HepG2 (cell line): ENCODE results near the gene MYO3B. TPM values are rescaled to one million over a fixed set of nuclear protein-coding genes. Genes with fewer than 3 reads are reported as not detected.
A peak's percentile ranks its signal among the peaks of the same experiment; 100 is the strongest.

Experiments
- BCL3 ChIP-seq: sonication (generic); formaldehyde crosslinking; IDR thresholded peaks from 2 replicates; pipeline ENCODE4 v1.5.1; 2020; ENCODE audit warnings: mild to moderate bottlenecking, missing genetic modification reagents, moderate library complexity
- CHD4 ChIP-seq: fragments of 200-600 bp; sonication (generic); IDR thresholded peaks from 2 replicates; pipeline ENCODE4 v1.7.0; 2017; ENCODE audit warnings: mild to moderate bottlenecking, low read length, borderline replicate concordance
- FOXM1 ChIP-seq: sonication (generic); formaldehyde crosslinking; IDR thresholded peaks from 2 replicates; pipeline ENCODE4 v1.5.0; 2020; ENCODE audit warnings: missing genetic modification reagents
- GATAD2A ChIP-seq: IDR thresholded peaks from 2 replicates; pipeline ENCODE4 v1.6.1; 2016
- NR1H2 ChIP-seq: sonication (generic); formaldehyde crosslinking; IDR thresholded peaks from 2 replicates; pipeline ENCODE4 v1.8.1; 2022; ENCODE audit warnings: low read depth, missing genetic modification reagents, borderline replicate concordance
- PAXIP1 ChIP-seq: sonication (generic); formaldehyde crosslinking; conservative IDR thresholded peaks from 2 replicates; pipeline ENCODE4 v1.4.0; 2020; ENCODE audit warnings: mild to moderate bottlenecking, missing genetic modification reagents, moderate library complexity
- POGZ ChIP-seq: sonication (generic); formaldehyde crosslinking; IDR thresholded peaks from 2 replicates; pipeline ENCODE4 v1.4.0; 2020; ENCODE audit warnings: mild to moderate bottlenecking, missing genetic modification reagents
- PPARG ChIP-seq: conservative IDR thresholded peaks from 2 replicates; pipeline ENCODE4 v1.6.1; 2016; ENCODE audit warnings: missing biosample characterization, missing genetic modification reagents
- SKI ChIP-seq: fragments of 450-650 bp; IDR thresholded peaks from one replicate; pipeline ENCODE4 v1.6.1; 2018; ENCODE audit warnings: mild to moderate bottlenecking; ENCODE audit not compliant: partially characterized antibody
- SP4 ChIP-seq: sonication (generic); formaldehyde crosslinking; IDR thresholded peaks from 2 replicates; pipeline ENCODE4 v1.8.1; 2023; ENCODE audit warnings: mild to moderate bottlenecking, missing genetic modification reagents
- SSRP1 ChIP-seq: IDR thresholded peaks from 2 replicates; pipeline ENCODE4 v1.6.1; 2016; ENCODE audit warnings: control low read depth
- ZNF205 ChIP-seq: IDR thresholded peaks from 2 replicates; pipeline ENCODE4 v1.6.1; 2018; ENCODE audit warnings: missing biosample characterization, missing genetic modification reagents
- ZNF367 ChIP-seq: sonication (generic); formaldehyde crosslinking; IDR thresholded peaks from 2 replicates; pipeline ENCODE4 v1.4.0; 2020; ENCODE audit warnings: missing genetic modification reagents, borderline replicate concordance
- polyA plus RNA-seq, 8 experiments: library from polyadenylated mRNA; depleted of rRNA in 3 of 8; stranded (reverse) in 7 of 8; unstranded in 1 of 8; fragments of >200 nt; fragmentation: Illumina TruSeq in 4 of 8; extraction: Trizol in 4 of 8; gene quantifications; 2 replicates each; pipeline versions ENCODE4 v1.2.1 to v1.2.3, GENCODE V29; 2011 to 2016; ENCODE audit warnings: low read depth in 4 of 8, missing spikeins in 1 of 8, mixed read lengths in 1 of 8; ENCODE audit not compliant: insufficient read depth in 1 of 8
- total RNA-seq, 5 experiments: library from RNA; depleted of rRNA; stranded (reverse); fragments of >200 nt; fragmentation: Illumina TruSeq; extraction: Trizol; gene quantifications; 2 replicates each; pipeline ENCODE4 v1.2.3, GENCODE V29; 2016; ENCODE audit warnings: low read depth in 1 of 5
- TF ChIP-seq, protein P1 (sequence below): sonication (generic); formaldehyde crosslinking; IDR thresholded peaks from 2 replicates; pipeline ENCODE4 v1.4.0; 2020; ENCODE audit warnings: low read depth, mild to moderate bottlenecking, missing genetic modification reagents
- TF ChIP-seq, protein P2 (sequence below), 2 experiments: sonication (generic) in 1 of 2; formaldehyde crosslinking in 1 of 2; IDR thresholded peaks; 2 replicates each; pipeline versions ENCODE4 v1.4.0 to v1.6.1; 2016 to 2020; ENCODE audit warnings: borderline replicate concordance in 1 of 2, low read depth in 1 of 2, mild to moderate bottlenecking in 1 of 2, missing genetic modification reagents in 1 of 2
- TF ChIP-seq, protein P3 (sequence below): sonication (generic); formaldehyde crosslinking; IDR thresholded peaks from 2 replicates; pipeline ENCODE4 v1.8.0; 2022; ENCODE audit warnings: mild to moderate bottlenecking, missing genetic modification reagents

Gene MYO3B
- total and polyA plus RNA-seq, 2 of the 13 experiments (the other 11 are each of a cell fraction or from before 2014, with no cell fraction given): 0.01 TPM; not detected in 1

DNA sequence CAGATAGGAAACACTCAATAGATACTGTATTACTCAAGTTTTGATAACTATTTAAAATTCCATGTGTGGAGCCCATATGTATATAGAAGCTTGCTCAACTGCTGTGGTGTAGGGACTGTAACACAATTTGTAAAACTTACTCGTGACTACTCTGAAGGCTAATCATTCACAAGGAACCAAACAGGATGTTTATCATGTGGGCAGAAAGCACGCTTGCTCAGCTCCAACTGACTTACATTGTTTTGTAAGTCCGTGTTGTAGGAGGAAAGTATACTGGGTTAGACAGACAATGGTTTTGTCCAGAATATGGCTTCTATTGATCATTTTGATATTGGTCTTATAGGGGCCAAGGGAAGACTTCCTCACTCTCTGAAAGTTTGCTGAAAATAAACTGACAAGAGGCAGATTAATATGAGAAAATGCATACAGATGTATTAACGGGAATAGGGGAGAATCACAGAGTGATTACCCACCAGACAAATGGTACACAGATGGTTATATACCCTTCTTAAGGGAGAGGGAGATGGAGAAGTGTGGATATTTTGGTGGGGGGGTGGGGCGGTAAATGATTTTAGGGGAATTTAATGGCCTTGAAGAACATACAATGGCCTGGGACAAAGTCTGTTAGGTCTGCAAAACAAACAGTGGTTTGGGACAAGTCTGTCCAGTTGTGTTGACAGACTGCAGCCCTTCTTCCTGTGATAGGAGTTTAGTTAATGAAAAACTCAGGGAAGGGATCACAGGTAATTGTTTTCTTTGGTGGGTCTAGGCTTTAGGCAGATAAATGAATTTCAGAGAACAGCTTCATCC, 277.9 kb downstream of the MYO3B start (continued):
- peak; percentile 83 for TF ChIP-seq ZNF205 (CRISPR knock-in tag)
- TF ChIP-seq CHD4: peak; percentile 98
- TF ChIP-seq PAXIP1: peak; percentile 99
- TF ChIP-seq, protein P1, sequence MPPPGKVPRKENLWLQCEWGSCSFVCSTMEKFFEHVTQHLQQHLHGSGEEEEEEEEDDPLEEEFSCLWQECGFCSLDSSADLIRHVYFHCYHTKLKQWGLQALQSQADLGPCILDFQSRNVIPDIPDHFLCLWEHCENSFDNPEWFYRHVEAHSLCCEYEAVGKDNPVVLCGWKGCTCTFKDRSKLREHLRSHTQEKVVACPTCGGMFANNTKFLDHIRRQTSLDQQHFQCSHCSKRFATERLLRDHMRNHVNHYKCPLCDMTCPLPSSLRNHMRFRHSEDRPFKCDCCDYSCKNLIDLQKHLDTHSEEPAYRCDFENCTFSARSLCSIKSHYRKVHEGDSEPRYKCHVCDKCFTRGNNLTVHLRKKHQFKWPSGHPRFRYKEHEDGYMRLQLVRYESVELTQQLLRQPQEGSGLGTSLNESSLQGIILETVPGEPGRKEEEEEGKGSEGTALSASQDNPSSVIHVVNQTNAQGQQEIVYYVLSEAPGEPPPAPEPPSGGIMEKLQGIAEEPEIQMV (CRISPR knock-in tag): peak; percentile 82; the same call in 1 of the 2 replicates
- peak; percentile 37 for TF ChIP-seq SKI
- peak; percentile 92; the same call in 1 of the 2 replicates for TF ChIP-seq ZNF367 (CRISPR knock-in tag)
- peak; percentile 50; the same call in 1 of the 2 replicates for TF ChIP-seq BCL3 (CRISPR knock-in tag)
- TF ChIP-seq, protein P2, sequence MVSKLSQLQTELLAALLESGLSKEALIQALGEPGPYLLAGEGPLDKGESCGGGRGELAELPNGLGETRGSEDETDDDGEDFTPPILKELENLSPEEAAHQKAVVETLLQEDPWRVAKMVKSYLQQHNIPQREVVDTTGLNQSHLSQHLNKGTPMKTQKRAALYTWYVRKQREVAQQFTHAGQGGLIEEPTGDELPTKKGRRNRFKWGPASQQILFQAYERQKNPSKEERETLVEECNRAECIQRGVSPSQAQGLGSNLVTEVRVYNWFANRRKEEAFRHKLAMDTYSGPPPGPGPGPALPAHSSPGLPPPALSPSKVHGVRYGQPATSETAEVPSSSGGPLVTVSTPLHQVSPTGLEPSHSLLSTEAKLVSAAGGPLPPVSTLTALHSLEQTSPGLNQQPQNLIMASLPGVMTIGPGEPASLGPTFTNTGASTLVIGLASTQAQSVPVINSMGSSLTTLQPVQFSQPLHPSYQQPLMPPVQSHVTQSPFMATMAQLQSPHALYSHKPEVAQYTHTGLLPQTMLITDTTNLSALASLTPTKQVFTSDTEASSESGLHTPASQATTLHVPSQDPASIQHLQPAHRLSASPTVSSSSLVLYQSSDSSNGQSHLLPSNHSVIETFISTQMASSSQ (IDR thresholded peaks at IDR 0.05; ENCODE audit: low read depth): peak; percentile 97
- TF ChIP-seq, protein P2 (CRISPR knock-in tag; IDR thresholded peaks at IDR 0.05; ENCODE audit: borderline replicate concordance): peak; percentile 98
- TF ChIP-seq, protein P3, sequence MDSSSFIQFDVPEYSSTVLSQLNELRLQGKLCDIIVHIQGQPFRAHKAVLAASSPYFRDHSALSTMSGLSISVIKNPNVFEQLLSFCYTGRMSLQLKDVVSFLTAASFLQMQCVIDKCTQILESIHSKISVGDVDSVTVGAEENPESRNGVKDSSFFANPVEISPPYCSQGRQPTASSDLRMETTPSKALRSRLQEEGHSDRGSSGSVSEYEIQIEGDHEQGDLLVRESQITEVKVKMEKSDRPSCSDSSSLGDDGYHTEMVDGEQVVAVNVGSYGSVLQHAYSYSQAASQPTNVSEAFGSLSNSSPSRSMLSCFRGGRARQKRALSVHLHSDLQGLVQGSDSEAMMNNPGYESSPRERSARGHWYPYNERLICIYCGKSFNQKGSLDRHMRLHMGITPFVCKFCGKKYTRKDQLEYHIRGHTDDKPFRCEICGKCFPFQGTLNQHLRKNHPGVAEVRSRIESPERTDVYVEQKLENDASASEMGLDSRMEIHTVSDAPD (CRISPR knock-in tag): 0 out of 2 replicates have a peak, but pooled peaks have one; percentile 40
- peak; percentile 90 for TF ChIP-seq SSRP1
- peak; percentile 75 for TF ChIP-seq POGZ (CRISPR knock-in tag)
- no peak for TF ChIP-seq NR1H2 (CRISPR knock-in tag)
- TF ChIP-seq PPARG (CRISPR knock-in tag): peak; percentile 68; the same call in 1 of the 2 replicates
- no peak for TF ChIP-seq FOXM1 (CRISPR knock-in tag)
- peak; percentile 85 for TF ChIP-seq GATAD2A (CRISPR knock-in tag)
- peak; percentile 33; the same call in 1 of the 2 replicates for TF ChIP-seq SP4 (CRISPR knock-in tag)
